Activated T-cell treated with anti-CD3 and anti-CD28 coated beads, Interleukin-2, amount 50 U/mL, for 48 hours (primary cell): ENCODE data around the gene SULT2B1.
"Not testable (repeated sequence)": the region's sequence is repeated elsewhere in the genome, so short reads cannot be mapped to it uniquely, and the experiment has no call there.

Experiments used
- DNase-seq, 2 experiments: peaks; one replicate each; pipeline ENCODE4 v3.0.0-alpha.2; 2020

Gene SULT2B1

DNA sequence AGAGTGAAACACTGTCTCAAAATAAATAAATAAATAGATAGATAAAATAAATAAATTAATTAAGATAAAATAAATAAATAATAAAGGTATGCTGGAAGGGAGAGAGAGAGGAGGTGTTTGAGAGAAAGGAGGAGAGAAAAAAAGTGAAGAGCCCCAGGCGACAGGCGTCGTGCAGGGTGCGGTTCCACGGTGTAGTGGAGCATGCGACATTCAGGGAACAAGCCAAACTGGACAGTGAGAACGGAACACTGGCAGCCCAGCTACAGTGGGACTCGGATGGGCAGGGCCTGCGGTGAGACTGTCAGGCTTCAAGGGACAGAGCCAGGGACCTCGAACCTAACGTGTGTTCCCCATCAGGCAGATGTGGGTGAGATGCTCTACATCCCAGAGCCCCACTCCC, 9.4 kb downstream of the SULT2B1 start:
- no peak for DNase-seq

GRCh38 chr19:48565090-48565489, 13.1 kb downstream of the SULT2B1 start:
- DNase-seq = no peak

- no peak for DNase-seq
Measured at GRCh38 chr19:48568345-48568886, 16.4 kb downstream of the SULT2B1 start.

- no peak for DNase-seq
Measured at GRCh38 chr19:48569814-48570213, 17.8 kb downstream of the SULT2B1 start.

DNA sequence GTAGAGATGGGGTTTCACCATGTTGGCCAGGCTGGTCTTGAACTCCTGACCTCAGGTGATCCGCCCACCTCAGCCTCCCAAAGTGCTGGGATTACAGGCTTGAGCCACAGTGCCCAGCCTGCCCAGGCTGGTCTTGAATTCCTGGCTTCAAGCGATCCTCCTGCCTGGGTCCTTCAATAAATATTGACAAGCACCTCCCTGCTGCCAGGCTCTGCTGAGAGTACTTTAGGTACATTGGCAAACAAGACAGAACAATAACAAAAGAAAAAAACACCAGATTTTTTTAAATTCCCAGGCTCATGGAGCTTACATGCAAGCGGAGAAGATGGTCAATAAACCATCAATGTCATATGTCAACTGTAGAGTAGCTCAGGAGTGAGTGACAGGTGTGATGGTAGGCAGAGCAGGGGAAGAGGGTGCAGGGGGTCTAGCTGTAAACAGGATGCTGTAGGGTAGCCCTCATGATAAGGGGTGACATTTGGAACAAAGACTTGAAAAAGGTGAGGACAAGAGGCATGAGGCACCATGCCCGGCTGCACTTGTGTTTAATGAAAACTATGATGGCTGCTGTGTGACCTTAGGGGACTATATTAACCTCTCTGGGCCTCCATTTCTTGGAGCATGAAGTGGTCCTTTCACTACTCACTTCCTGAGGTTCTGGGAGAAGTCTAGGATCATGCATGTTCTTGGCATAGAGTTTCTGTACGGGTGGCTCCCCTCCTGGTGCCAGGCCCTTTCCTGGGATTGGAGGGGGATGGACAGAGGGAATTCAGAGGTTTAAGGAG, 19.6 kb downstream of the SULT2B1 start:
- no peak for DNase-seq

GRCh38 chr19:48573163-48573505, 21.2 kb downstream of the SULT2B1 start:
- no peak for DNase-seq

- no peak for DNase-seq
Measured at GRCh38 chr19:48575931-48576622, 24.1 kb downstream of the SULT2B1 start.

GRCh38 chr19:48577908-48578307, 25.9 kb downstream of the SULT2B1 start:
- not testable (repeated sequence) for DNase-seq

DNA sequence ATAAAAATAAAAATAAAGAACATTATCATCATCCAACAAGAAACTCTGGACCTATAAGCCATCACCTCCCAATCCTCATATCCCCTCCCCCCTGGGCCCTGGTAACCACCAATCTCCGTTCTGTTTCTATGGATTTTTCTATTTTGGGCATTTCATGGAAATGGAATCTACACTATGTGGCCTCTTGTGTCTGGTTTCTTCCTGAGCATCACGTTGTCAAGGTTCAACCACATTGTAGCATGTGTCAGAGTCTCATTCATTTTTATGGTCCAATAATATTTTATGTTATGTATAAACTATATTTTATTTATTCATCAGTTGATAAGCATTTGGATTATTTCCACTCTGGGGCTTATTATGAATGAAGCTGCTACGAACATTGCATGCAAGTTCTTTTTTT, 26.9 kb downstream of the SULT2B1 start:
- DNase-seq = no peak

GRCh38 chr19:48582168-48582567, 30.2 kb downstream of the SULT2B1 start:
- no peak for DNase-seq

- no peak for DNase-seq
Measured at GRCh38 chr19:48587387-48587786, 35.4 kb downstream of the SULT2B1 start.

DNA sequence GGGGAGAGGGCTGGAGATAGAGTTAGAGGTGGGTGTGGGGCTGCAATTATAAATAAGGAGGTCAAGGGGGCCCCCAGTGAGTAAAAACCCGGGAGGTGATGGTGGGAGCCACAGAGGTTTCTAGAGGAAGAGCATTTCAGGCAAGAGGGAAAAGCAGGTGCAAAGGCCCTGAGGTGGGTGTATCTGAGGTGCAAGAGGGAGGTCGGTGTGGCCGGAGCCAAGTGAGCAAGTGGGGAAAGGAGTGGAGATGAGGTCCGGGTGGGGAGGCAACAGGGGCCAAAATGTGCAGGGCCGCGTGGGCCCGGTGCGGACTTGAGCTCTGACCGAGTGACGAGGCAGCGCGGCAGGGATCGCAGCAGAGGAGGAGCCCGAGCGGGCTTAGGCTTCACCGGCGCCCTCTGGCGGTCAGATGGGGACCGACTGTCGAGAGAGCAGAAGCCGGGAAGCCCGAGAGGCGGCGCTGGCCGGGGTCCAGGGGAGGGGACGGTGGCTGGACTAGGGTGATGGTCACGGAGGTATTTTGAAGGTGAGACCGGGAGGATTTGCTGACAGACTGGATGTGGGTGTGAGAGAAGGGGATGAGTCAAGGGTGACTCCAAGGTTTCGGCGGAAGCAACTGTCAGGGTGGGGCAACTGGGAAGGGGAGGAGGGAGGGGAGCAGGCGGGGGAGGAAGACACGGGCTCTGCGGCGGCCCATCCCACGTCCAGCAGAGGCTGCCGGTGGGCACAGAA, 36.9 kb downstream of the SULT2B1 start:
- peak; percentile 92 for DNase-seq

DNA sequence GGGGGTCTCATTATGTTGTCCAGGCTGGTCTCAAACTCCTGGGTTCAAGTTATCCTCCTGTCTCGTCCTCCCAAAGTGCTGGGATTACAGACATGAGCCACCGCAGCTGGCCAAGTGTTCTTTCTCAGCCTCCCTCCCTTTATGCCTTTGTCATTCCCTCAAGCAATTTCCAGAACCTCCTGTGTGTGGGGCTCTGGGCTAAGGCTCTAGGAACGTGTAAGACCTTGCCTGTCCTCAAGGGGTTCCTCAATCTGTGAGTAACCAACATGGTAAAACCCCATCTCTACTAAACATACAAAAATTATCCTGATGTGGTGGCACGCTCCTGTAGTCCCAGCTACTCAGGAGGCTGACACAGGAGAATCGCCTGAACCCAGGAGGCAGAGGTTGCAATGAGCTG, 39.0 kb downstream of the SULT2B1 start:
- no peak for DNase-seq

GRCh38 chr19:48595171-48595570, 43.2 kb downstream of the SULT2B1 start:
- no peak for DNase-seq

DNA sequence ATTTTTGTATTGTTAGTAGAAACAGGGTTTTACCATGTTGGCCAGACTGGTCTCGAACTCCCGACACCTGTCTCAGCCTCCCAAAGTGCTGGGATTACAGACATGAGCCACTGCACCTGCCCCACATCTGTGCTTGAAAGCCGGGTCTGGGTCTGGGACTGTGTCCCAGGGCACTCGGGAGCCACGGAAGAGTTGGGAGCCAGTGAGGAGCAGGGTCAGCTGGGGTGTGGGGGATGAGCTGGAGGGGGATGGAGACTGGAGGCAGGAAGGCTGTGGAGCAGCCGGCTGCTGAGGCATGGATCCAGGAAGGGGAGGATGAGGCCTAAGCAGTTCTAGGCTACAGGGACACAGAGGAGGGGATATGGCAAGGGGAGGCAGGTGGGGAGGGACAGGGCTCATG, 43.9 kb downstream of the SULT2B1 start:
- DNase-seq = no peak

- DNase-seq = no peak
Measured at GRCh38 chr19:48596237-48596636, 44.3 kb downstream of the SULT2B1 start.

- DNase-seq = peak in 1 of 2 experiments; percentile 55
Measured at GRCh38 chr19:48596679-48597465, 44.9 kb downstream of the SULT2B1 start.

- DNase-seq = no peak
Measured at GRCh38 chr19:48598996-48599700, 47.2 kb downstream of the SULT2B1 start.

- no peak for DNase-seq
Measured at GRCh38 chr19:48600679-48601417, 48.9 kb downstream of the SULT2B1 start.

DNA sequence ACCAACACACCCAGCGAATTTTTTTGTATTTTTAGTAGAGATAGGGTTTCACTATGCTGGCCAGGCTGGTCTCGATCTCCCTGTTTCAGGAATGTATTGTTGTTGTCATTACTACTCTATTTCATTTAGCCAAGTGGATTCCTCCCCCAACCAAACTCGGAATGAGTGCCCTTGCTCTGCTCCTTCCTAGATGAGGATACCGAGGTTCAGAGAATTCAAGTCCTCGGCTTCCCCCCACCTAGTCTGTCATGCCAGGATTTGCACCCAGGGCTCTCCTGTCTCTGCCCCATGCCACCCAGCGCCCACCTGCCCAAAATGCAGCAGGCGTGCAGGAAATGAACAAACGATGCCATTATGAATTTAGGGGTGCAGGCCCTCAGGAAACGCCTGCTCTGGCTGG, 51.0 kb downstream of the SULT2B1 start:
- DNase-seq = no peak

- no peak for DNase-seq
Measured at GRCh38 chr19:48603449-48603848, 51.5 kb downstream of the SULT2B1 start.
